ENCODE measurements around the gene TRPM3.

DNA sequence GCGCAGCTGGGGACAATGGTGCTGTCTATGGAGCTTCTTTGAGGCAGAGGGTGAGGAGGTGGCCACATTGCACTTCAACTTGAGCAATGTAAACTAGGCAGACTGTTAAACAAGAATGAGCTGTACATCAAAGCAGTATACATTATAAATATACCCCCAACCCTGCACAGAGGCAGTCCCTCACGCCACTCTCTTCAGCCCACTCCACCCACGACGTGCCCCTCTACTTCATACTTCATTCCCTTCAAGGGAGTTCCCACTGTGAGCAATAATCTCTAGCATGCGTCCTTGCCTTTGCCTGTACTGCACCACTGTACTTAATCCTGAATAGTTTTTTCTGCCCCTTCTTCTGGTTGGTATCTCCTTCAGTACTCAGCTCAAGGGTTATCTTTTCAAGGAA lies 14.4 kb downstream of the TRPM3 start:
- TF ChIP-seq, protein P1, sequence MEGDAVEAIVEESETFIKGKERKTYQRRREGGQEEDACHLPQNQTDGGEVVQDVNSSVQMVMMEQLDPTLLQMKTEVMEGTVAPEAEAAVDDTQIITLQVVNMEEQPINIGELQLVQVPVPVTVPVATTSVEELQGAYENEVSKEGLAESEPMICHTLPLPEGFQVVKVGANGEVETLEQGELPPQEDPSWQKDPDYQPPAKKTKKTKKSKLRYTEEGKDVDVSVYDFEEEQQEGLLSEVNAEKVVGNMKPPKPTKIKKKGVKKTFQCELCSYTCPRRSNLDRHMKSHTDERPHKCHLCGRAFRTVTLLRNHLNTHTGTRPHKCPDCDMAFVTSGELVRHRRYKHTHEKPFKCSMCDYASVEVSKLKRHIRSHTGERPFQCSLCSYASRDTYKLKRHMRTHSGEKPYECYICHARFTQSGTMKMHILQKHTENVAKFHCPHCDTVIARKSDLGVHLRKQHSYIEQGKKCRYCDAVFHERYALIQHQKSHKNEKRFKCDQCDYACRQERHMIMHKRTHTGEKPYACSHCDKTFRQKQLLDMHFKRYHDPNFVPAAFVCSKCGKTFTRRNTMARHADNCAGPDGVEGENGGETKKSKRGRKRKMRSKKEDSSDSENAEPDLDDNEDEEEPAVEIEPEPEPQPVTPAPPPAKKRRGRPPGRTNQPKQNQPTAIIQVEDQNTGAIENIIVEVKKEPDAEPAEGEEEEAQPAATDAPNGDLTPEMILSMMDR (IDR thresholded peaks at IDR 0.05; ENCODE audit: low read depth, low read length), result no peak
- no peak for TF ChIP-seq EZH2phosphoT487 (IDR thresholded peaks at IDR 0.05; ENCODE audit: low read depth)

Data from OCI-LY3 (cell line).